Measurements from ENCODE around the gene KCNJ6. TPM values are rescaled to one million over a fixed set of nuclear protein-coding genes. Genes with fewer than 3 reads are reported as not detected.
A peak's percentile ranks its signal among the peaks of the same experiment; 100 is the strongest.
"Not testable (repeated sequence)": the region's sequence is repeated elsewhere in the genome, so short reads cannot be mapped to it uniquely, and the experiment has no call there.

KCNJ6 gene
- total and polyA plus RNA-seq, 4 experiments from 2014 or later, result not detected

GRCh38 chr21:37920302-37920701 is 4.0 kb upstream of the KCNJ6 start:
- H3K9me3 ChIP-seq (ENCODE audit: control insufficient read depth in 1 of 2, low read length in 2 of 2), result not testable (repeated sequence)

GRCh38 chr21:37917612-37918011 is 1.4 kb upstream of the KCNJ6 start:
- DNase-seq, result no peak
- no peak overlapping the region for H3K4me3 Mint-ChIP-seq
- Histone ChIP-seq H3K4me1 (ENCODE audit: insufficient read depth, low read length) (no peaks in the 10 kb centered on the region), H3K36me3 (ENCODE audit: insufficient read depth, low read length) (no peaks in the 10 kb centered on the region), H3K27ac (ENCODE audit: low read depth, low read length) (no peak overlapping the region), H3K27me3 (ENCODE audit: insufficient read depth, low read length) (no peaks in the 10 kb centered on the region), H3K9me3 (ENCODE audit: control insufficient read depth in 1 of 2, low read length in 2 of 2) (no peaks in the 10 kb centered on the region), H3K4me3 (ENCODE audit: low read length in 2 of 2) (no peak overlapping the region)
- peaks cover 41 to 42% of the 10 kb centered on the region in 2 donors for H3K27me3 Mint-ChIP-seq
- H3K9me3 Mint-ChIP-seq, result peaks cover 0 to 10% (median 0%) of the 10 kb centered on the region in 8 donors
- no peak overlapping the region for H3K27ac Mint-ChIP-seq
- POLR2A ChIA-PET (ENCODE audit: partially characterized antibody), result no interaction called here
- H3K36me3 Mint-ChIP-seq, result peaks cover 0 to 6% of the 10 kb centered on the region in 2 donors
- H3K4me1 Mint-ChIP-seq, result peaks cover 2 to 8% (median 6%) of the 10 kb centered on the region in 4 donors
- intact Hi-C loops (cut with micrococcal nuclease), result no loop called here
- CTCF ChIA-PET (ENCODE audit: partially characterized antibody), result no interaction called here

More at GRCh38 chr21:37920302-37920701, 4.0 kb upstream of the KCNJ6 start:
- H3K27me3 Mint-ChIP-seq, result peaks cover 26 to 31% of the 10 kb centered on the region in 2 donors
- H3K36me3 Mint-ChIP-seq; H3K4me3 Mint-ChIP-seq; CTCF ChIA-PET (ENCODE audit: partially characterized antibody); H3K4me1 ChIP-seq (ENCODE audit: insufficient read depth, low read length); DNase-seq; POLR2A ChIA-PET (ENCODE audit: partially characterized antibody); H3K4me1 Mint-ChIP-seq; intact Hi-C loops (cut with micrococcal nuclease); H3K36me3 ChIP-seq (ENCODE audit: insufficient read depth, low read length); H3K9me3 Mint-ChIP-seq; H3K4me3 ChIP-seq (ENCODE audit: low read length in 2 of 2); H3K27ac Mint-ChIP-seq; H3K27me3 ChIP-seq (ENCODE audit: insufficient read depth, low read length); H3K27ac ChIP-seq (ENCODE audit: low read depth, low read length): not testable (repeated sequence)

GRCh38 chr21:37915941-37916309 is 332 bp downstream of the KCNJ6 start:
- intact Hi-C loops (cut with micrococcal nuclease), result no loop called here
- ChIA-PET CTCF (ENCODE audit: partially characterized antibody) (no interaction called here), POLR2A (ENCODE audit: partially characterized antibody) (no interaction called here)
- Histone ChIP-seq H3K27me3 (ENCODE audit: insufficient read depth, low read length) (no peaks in the 10 kb centered on the region), H3K4me3 (ENCODE audit: low read length in 2 of 2) (no peak overlapping the region), H3K4me1 (ENCODE audit: insufficient read depth, low read length) (no peaks in the 10 kb centered on the region), H3K36me3 (ENCODE audit: insufficient read depth, low read length) (no peaks in the 10 kb centered on the region), H3K9me3 (ENCODE audit: control insufficient read depth in 1 of 2, low read length in 2 of 2) (no peaks in the 10 kb centered on the region), H3K27ac (ENCODE audit: low read depth, low read length) (no peak overlapping the region)
- Mint-ChIP-seq H3K27ac (no peak overlapping the region), H3K9me3 (peaks cover 0 to 10% (median 0%) of the 10 kb centered on the region in 8 donors), H3K4me3 (peak overlapping the region in 1 of 8 donors; percentile 26), H3K27me3 (peaks cover 42 to 46% of the 10 kb centered on the region in 2 donors), H3K4me1 (peaks cover 2 to 8% (median 6%) of the 10 kb centered on the region in 4 donors), H3K36me3 (peaks cover 0 to 6% of the 10 kb centered on the region in 2 donors)
- DNase-seq, result no peak

GRCh38 chr21:37915497-37915911 is 753 bp downstream of the KCNJ6 start:
- Histone ChIP-seq H3K9me3 (ENCODE audit: control insufficient read depth in 1 of 2, low read length in 2 of 2) (no peaks in the 10 kb centered on the region), H3K4me3 (ENCODE audit: low read length in 2 of 2) (no peak overlapping the region), H3K27ac (ENCODE audit: low read depth, low read length) (no peak overlapping the region), H3K36me3 (ENCODE audit: insufficient read depth, low read length) (no peaks in the 10 kb centered on the region), H3K4me1 (ENCODE audit: insufficient read depth, low read length) (no peaks in the 10 kb centered on the region), H3K27me3 (ENCODE audit: insufficient read depth, low read length) (no peaks in the 10 kb centered on the region)
- intact Hi-C loops (cut with micrococcal nuclease), result no loop called here
- Mint-ChIP-seq H3K36me3 (peaks cover 0 to 6% of the 10 kb centered on the region in 2 donors), H3K27ac (no peak overlapping the region), H3K4me1 (peaks cover 2 to 8% (median 6%) of the 10 kb centered on the region in 4 donors), H3K9me3 (peaks cover 0 to 10% (median 0%) of the 10 kb centered on the region in 8 donors), H3K4me3 (peak overlapping the region in 1 of 8 donors; percentile 26), H3K27me3 (peaks cover 42 to 46% of the 10 kb centered on the region in 2 donors)
- ChIA-PET CTCF (ENCODE audit: partially characterized antibody) (no interaction called here), POLR2A (ENCODE audit: partially characterized antibody) (no interaction called here)
- no peak for DNase-seq

GRCh38 chr21:37912616-37913015 is 3.6 kb downstream of the KCNJ6 start:
- intact Hi-C loops (cut with micrococcal nuclease), result no loop called here
- peaks cover 0 to 10% (median 0%) of the 10 kb centered on the region in 8 donors for H3K9me3 Mint-ChIP-seq
- H3K27me3 Mint-ChIP-seq, result peaks cover 31 to 34% of the 10 kb centered on the region in 2 donors
- Histone ChIP-seq H3K4me1 (ENCODE audit: insufficient read depth, low read length) (no peaks in the 10 kb centered on the region), H3K27ac (ENCODE audit: low read depth, low read length) (no peak overlapping the region), H3K36me3 (ENCODE audit: insufficient read depth, low read length) (no peaks in the 10 kb centered on the region), H3K4me3 (ENCODE audit: low read length in 2 of 2) (no peak overlapping the region), H3K9me3 (ENCODE audit: control insufficient read depth in 1 of 2, low read length in 2 of 2) (no peaks in the 10 kb centered on the region), H3K27me3 (ENCODE audit: insufficient read depth, low read length) (no peaks in the 10 kb centered on the region)
- ChIA-PET POLR2A (ENCODE audit: partially characterized antibody) (no interaction called here), CTCF (ENCODE audit: partially characterized antibody) (no interaction called here)
- peaks cover 2 to 8% (median 6%) of the 10 kb centered on the region in 4 donors for H3K4me1 Mint-ChIP-seq
- peaks cover 0 to 6% of the 10 kb centered on the region in 2 donors for H3K36me3 Mint-ChIP-seq
- DNase-seq, result no peak
- H3K27ac Mint-ChIP-seq, result no peak overlapping the region
- H3K4me3 Mint-ChIP-seq, result no peak overlapping the region

GRCh38 chr21:37909936-37910335 is 6.3 kb downstream of the KCNJ6 start:
- ChIA-PET CTCF (ENCODE audit: partially characterized antibody) (no interaction called here), POLR2A (ENCODE audit: partially characterized antibody) (no interaction called here)
- no peak overlapping the region for H3K27ac Mint-ChIP-seq
- H3K27me3 Mint-ChIP-seq, result peaks cover 15 to 16% of the 10 kb centered on the region in 2 donors
- H3K4me3 Mint-ChIP-seq, result no peak overlapping the region
- Histone ChIP-seq H3K9me3 (ENCODE audit: control insufficient read depth in 1 of 2, low read length in 2 of 2) (no peaks in the 10 kb centered on the region), H3K27me3 (ENCODE audit: insufficient read depth, low read length) (no peaks in the 10 kb centered on the region), H3K36me3 (ENCODE audit: insufficient read depth, low read length) (no peaks in the 10 kb centered on the region), H3K4me3 (ENCODE audit: low read length in 2 of 2) (no peak overlapping the region), H3K4me1 (ENCODE audit: insufficient read depth, low read length) (no peaks in the 10 kb centered on the region), H3K27ac (ENCODE audit: low read depth, low read length) (no peak overlapping the region)
- H3K36me3 Mint-ChIP-seq, result peaks cover 0 to 3% of the 10 kb centered on the region in 2 donors
- intact Hi-C loops (cut with micrococcal nuclease), result no loop called here
- H3K4me1 Mint-ChIP-seq, result no peaks in the 10 kb centered on the region
- no peak for DNase-seq
- H3K9me3 Mint-ChIP-seq, result peaks cover 0 to 5% (median 0%) of the 10 kb centered on the region in 8 donors

GRCh38 chr21:37908691-37909090 is 7.6 kb downstream of the KCNJ6 start:
- Mint-ChIP-seq H3K27me3 (peaks cover 7 to 12% of the 10 kb centered on the region in 2 donors), H3K4me3 (no peak overlapping the region), H3K4me1 (no peaks in the 10 kb centered on the region), H3K27ac (no peak overlapping the region), H3K36me3 (peaks cover 0 to 1% of the 10 kb centered on the region in 2 donors), H3K9me3 (peaks cover 0 to under 1% (median 0%) of the 10 kb centered on the region in 8 donors)
- no peaks in the 10 kb centered on the region for H3K36me3 ChIP-seq (ENCODE audit: insufficient read depth, low read length)
- H3K9me3 ChIP-seq (ENCODE audit: control insufficient read depth in 1 of 2, low read length in 2 of 2), result no peaks in the 10 kb centered on the region
- H3K27me3 ChIP-seq (ENCODE audit: insufficient read depth, low read length), result no peaks in the 10 kb centered on the region
- ChIA-PET CTCF (ENCODE audit: partially characterized antibody) (no interaction called here), POLR2A (ENCODE audit: partially characterized antibody) (no interaction called here)
- H3K4me1 ChIP-seq (ENCODE audit: insufficient read depth, low read length), result no peaks in the 10 kb centered on the region
- no peak overlapping the region for H3K27ac ChIP-seq (ENCODE audit: low read depth, low read length)
- no peak overlapping the region for H3K4me3 ChIP-seq (ENCODE audit: low read length in 2 of 2)
- DNase-seq, result no peak
- intact Hi-C loops (cut with micrococcal nuclease), result no loop called here

- no peak overlapping the region for H3K4me3 ChIP-seq (ENCODE audit: low read length in 2 of 2)
- no peaks in the 10 kb centered on the region for H3K9me3 ChIP-seq (ENCODE audit: control insufficient read depth in 1 of 2, low read length in 2 of 2)
- H3K9me3 Mint-ChIP-seq, result no peaks in the 10 kb centered on the region
- no peaks in the 10 kb centered on the region for H3K27me3 ChIP-seq (ENCODE audit: insufficient read depth, low read length)
- intact Hi-C loops (cut with micrococcal nuclease), result no loop called here
- H3K36me3 Mint-ChIP-seq, result no peaks in the 10 kb centered on the region
- ChIA-PET POLR2A (ENCODE audit: partially characterized antibody) (no interaction called here), CTCF (ENCODE audit: partially characterized antibody) (no interaction called here)
- H3K27ac ChIP-seq (ENCODE audit: low read depth, low read length), result no peak overlapping the region
- H3K36me3 ChIP-seq (ENCODE audit: insufficient read depth, low read length), result no peaks in the 10 kb centered on the region
- H3K4me1 Mint-ChIP-seq, result no peaks in the 10 kb centered on the region
- no peaks in the 10 kb centered on the region for H3K4me1 ChIP-seq (ENCODE audit: insufficient read depth, low read length)
- peaks cover 2 to 7% of the 10 kb centered on the region in 2 donors for H3K27me3 Mint-ChIP-seq
- no peak overlapping the region for H3K27ac Mint-ChIP-seq
- no peak for DNase-seq
- H3K4me3 Mint-ChIP-seq, result no peak overlapping the region
Observed at GRCh38 chr21:37907076-37907475, 9.2 kb downstream of the KCNJ6 start.

Data from CD4-positive, alpha-beta memory T cell (primary cell).